Measurements from ENCODE around the gene USP8. TPM values are rescaled to one million over a fixed set of nuclear protein-coding genes. Genes with fewer than 3 reads are reported as not detected.

Gene USP8
- total RNA-seq, 1 donor from 2014 or later = 43.7 TPM

GRCh38 chr15:50513001-50513400 is 88.8 kb downstream of the USP8 start:
- H3K27ac Mint-ChIP-seq (ENCODE audit: unreplicated experiment) = no peak overlapping the region
- no peaks in the 10 kb centered on the region for H3K4me1 Mint-ChIP-seq (ENCODE audit: low read depth)
- no peak overlapping the region for H3K4me3 Mint-ChIP-seq (ENCODE audit: unreplicated experiment)
- H3K36me3 Mint-ChIP-seq (ENCODE audit: low read depth) = peaks cover 2% of the 10 kb centered on the region
- DNase-seq (ENCODE audit: low spot score) = no peak
- TF ChIP-seq CTCF (IDR thresholded peaks at IDR 0.05) = no peak
- no peaks in the 10 kb centered on the region for H3K27me3 Mint-ChIP-seq (ENCODE audit: low read depth)
- peaks cover 3% of the 10 kb centered on the region for H3K9me3 Mint-ChIP-seq (ENCODE audit: low read depth)

GRCh38 chr15:50519740-50520425 is 95.7 kb downstream of the USP8 start:
- Mint-ChIP-seq H3K27ac (ENCODE audit: unreplicated experiment) (no peak overlapping the region), H3K9me3 (ENCODE audit: low read depth) (peaks cover 5% of the 10 kb centered on the region), H3K36me3 (ENCODE audit: low read depth) (peaks cover 6% of the 10 kb centered on the region), H3K4me1 (ENCODE audit: low read depth) (peaks cover 5% of the 10 kb centered on the region), H3K4me3 (ENCODE audit: unreplicated experiment) (no peak overlapping the region), H3K27me3 (ENCODE audit: low read depth) (no peaks in the 10 kb centered on the region)
- no peak for TF ChIP-seq CTCF (IDR thresholded peaks at IDR 0.05)
- DNase-seq (ENCODE audit: low spot score) = no peak

GRCh38 chr15:50523851-50524251 is 99.6 kb downstream of the USP8 start:
- Mint-ChIP-seq H3K27me3 (ENCODE audit: low read depth) (no peaks in the 10 kb centered on the region), H3K27ac (ENCODE audit: unreplicated experiment) (no peak overlapping the region), H3K4me1 (ENCODE audit: low read depth) (peaks cover 5% of the 10 kb centered on the region), H3K4me3 (ENCODE audit: unreplicated experiment) (no peak overlapping the region), H3K9me3 (ENCODE audit: low read depth) (peaks cover 2% of the 10 kb centered on the region), H3K36me3 (ENCODE audit: low read depth) (peaks cover 6% of the 10 kb centered on the region)
- no peak for DNase-seq (ENCODE audit: low spot score)
- no peak for TF ChIP-seq CTCF (IDR thresholded peaks at IDR 0.05)

- Mint-ChIP-seq H3K9me3 (ENCODE audit: low read depth) (no peaks in the 10 kb centered on the region), H3K4me3 (ENCODE audit: unreplicated experiment) (no peak overlapping the region), H3K36me3 (ENCODE audit: low read depth) (no peaks in the 10 kb centered on the region), H3K4me1 (ENCODE audit: low read depth) (no peaks in the 10 kb centered on the region), H3K27ac (ENCODE audit: unreplicated experiment) (no peak overlapping the region), H3K27me3 (ENCODE audit: low read depth) (no peaks in the 10 kb centered on the region)
- TF ChIP-seq CTCF (IDR thresholded peaks at IDR 0.05) = no peak
- DNase-seq (ENCODE audit: low spot score) = no peak
Measured at GRCh38 chr15:50531163-50531562, 107.0 kb downstream of the USP8 start.

- no peak for DNase-seq (ENCODE audit: low spot score)
- no peaks in the 10 kb centered on the region for H3K36me3 Mint-ChIP-seq (ENCODE audit: low read depth)
- H3K9me3 Mint-ChIP-seq (ENCODE audit: low read depth) = no peaks in the 10 kb centered on the region
- no peak overlapping the region for H3K4me3 Mint-ChIP-seq (ENCODE audit: unreplicated experiment)
- no peaks in the 10 kb centered on the region for H3K4me1 Mint-ChIP-seq (ENCODE audit: low read depth)
- TF ChIP-seq CTCF (IDR thresholded peaks at IDR 0.05) = no peak
- no peaks in the 10 kb centered on the region for H3K27me3 Mint-ChIP-seq (ENCODE audit: low read depth)
- no peak overlapping the region for H3K27ac Mint-ChIP-seq (ENCODE audit: unreplicated experiment)
Measured at GRCh38 chr15:50531766-50532165, 107.6 kb downstream of the USP8 start.
